Fibroblast of villous mesenchyme (primary cell): ENCODE data around the gene PTGDR2. TPM values are rescaled to one million over a fixed set of nuclear protein-coding genes. Genes with fewer than 3 reads are reported as not detected.

Source experiments
- DNase-seq: peaks from one replicate; pipeline ENCODE4 v3.0.0-alpha.2; 2010; ENCODE audit warnings: low read depth
- H3K4me3 ChIP-seq: 2 replicates; pipeline ENCODE4 v1.5.1; 2011; ENCODE audit warnings: low read depth, mild to moderate bottlenecking, low read length
- total RNA-seq: library from RNA; depleted of rRNA; stranded (reverse); fragments of >200 nt; gene quantifications from 2 replicates; pipeline ENCODE4 v1.2.3, GENCODE V29; 2012
- TF ChIP-seq, protein P1 (sequence below): IDR thresholded peaks from 2 replicates; pipeline ENCODE4 v1.5.1; 2012; ENCODE audit warnings: low read depth, mild to moderate bottlenecking, low read length; ENCODE audit not compliant: insufficient read depth

PTGDR2 gene
- under 0.01 TPM in 1 of 2 replicates, not detected in the other for total RNA-seq

DNA sequence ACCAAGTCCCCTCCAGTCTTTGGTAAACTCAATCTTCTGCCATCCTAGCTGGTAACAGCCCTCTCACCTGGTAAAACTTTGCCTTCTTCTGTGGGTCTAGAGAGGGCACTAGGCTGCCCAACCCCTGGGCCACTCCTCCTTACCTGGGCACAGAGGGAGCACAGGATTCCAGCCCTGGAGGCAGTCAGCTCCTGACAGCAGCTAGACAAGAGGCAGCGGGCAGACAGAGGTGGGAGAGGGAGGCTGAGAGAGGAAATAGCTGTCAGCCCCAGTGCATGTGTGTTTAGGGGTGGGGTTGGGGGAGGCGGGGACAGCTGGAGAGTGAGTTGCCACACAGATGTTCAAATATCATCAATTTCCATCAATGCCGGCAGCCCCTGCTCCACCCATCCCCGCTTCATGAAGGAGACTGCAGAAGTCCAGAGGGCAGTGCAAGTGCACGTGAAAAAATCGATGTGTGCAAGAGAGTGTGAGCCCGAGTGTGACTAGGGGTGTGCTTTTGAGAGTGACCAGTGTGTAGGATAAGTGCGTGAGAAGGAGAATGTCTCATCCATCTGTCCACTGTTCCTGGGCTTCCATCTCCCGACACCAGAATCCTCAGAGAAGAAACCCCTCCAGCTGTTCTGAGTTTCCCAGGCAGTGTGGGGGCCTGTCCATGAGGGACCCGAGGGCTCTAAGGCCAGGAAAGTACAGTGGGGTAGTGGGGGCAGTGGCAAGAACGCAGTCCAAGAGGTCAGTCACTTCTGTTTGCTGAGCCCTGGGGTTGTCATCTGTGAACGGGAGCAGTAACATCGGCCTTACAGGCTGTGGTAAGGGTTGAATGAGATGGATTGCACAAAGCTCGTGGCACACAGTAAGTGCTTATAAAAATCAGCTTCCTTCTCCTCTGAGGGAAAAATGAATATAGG lies at the start of gene PTGDR2:
TSS of gene PTGDR2 (minus strand) at position 225 of the 908 bp plus-strand sequence. CDS start 2,228 bp downstream, outside the sequence.
- no peak for DNase-seq
- H3K4me3 ChIP-seq: no peak within 1 kb of the TSS
- TF ChIP-seq, protein P1, sequence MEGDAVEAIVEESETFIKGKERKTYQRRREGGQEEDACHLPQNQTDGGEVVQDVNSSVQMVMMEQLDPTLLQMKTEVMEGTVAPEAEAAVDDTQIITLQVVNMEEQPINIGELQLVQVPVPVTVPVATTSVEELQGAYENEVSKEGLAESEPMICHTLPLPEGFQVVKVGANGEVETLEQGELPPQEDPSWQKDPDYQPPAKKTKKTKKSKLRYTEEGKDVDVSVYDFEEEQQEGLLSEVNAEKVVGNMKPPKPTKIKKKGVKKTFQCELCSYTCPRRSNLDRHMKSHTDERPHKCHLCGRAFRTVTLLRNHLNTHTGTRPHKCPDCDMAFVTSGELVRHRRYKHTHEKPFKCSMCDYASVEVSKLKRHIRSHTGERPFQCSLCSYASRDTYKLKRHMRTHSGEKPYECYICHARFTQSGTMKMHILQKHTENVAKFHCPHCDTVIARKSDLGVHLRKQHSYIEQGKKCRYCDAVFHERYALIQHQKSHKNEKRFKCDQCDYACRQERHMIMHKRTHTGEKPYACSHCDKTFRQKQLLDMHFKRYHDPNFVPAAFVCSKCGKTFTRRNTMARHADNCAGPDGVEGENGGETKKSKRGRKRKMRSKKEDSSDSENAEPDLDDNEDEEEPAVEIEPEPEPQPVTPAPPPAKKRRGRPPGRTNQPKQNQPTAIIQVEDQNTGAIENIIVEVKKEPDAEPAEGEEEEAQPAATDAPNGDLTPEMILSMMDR: no peak

DNA sequence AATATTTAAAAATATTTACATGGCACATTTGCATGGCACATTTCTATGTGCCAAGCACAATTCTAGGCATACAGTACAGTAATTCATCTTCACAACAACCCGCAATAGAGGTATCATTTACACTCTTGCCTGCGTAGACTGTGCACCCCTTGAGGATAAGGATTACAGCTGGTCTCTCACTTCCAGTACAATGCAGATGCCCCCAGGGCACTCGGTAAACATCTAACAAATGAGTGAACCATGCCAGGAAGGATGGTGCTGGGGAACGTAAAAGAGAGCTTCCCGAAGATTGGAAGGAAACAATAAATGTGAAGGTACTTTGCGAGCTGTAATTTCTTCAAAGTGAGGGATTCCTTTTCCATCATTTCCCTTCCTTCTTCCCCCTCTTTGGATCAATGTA lies 49.3 kb upstream of the PTGDR2 start:
- peak overlapping the region; percentile 88 for H3K4me3 ChIP-seq
- DNase-seq: no peak
- TF ChIP-seq, protein P1: no peak

DNA sequence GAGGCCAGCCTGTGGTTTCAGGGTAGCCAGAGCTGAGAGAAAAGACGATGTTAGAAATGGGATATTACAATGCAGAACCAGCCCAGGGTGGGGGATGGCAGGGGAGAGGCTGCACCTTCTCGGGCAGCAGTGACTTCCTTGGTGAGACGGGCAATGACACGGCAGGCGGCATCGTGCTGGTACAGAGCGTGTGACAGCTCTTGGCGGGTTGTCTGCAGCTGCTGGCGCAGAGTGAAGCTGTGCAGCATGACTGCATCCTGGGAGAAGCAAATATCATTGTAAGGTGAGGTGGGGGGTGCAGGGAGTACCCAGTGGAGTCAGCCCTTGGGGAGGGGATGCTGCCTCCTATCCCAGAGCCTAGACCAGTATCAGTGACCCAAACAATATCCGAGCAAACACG lies 46.9 kb upstream of the PTGDR2 start:
- no peak for DNase-seq
- TF ChIP-seq, protein P1: no peak
- H3K4me3 ChIP-seq: no peak overlapping the region

DNA sequence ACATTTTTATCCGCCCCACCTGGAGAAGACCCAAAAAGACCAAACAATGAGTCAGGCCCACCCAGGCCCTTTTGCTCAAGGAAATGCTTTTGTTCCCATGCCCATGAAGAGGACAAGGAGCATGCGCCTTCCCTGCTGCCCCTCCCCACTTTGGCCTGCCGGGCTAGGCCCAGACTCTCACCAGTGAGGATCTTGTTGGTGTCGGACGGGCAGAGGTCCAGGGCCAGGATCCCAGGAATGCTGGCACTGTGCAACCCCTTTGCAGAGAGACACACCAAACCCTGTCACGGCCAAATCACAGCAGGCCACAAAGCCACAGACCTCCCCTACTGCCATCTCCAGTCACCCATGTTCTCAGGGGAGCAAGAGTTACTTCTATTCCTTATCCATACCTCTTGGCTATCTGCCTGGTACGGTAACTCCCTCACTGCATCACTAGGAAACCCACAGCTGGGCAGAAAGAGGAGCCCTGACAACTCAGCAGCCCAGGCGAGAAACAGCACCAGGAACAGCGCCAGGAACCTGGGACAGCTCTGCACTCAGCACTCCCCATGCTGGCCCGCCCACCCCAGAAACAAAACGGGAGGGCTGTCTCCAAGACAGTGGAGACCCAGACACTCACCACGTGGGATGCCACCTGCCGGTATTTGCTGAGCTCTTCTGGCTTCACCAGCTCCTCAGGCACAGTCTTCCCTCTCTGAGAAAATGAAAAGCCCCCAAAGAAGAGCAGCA lies 45.1 kb upstream of the PTGDR2 start:
- no peak for DNase-seq
- H3K4me3 ChIP-seq: no peak overlapping the region
- TF ChIP-seq, protein P1: no peak

DNA sequence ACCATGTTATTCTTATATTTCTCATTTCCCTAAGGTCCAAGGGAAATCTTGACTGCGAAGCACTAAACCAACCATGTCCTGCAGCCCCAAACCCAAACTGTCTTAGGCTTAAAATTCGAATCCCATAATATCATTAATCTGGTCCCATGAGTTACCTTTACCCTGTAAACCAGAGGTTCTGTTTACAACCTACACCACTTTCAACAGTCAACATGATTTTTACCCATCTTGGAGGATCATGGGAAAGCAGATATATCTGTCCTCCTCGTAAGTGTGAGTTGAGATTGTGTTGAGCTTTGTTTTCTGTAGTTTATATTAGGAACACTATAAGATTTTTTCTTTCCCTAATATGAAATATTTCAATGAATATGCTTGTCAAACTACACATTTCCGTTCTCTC lies 44.2 kb upstream of the PTGDR2 start:
- TF ChIP-seq, protein P1: no peak
- no peak overlapping the region for H3K4me3 ChIP-seq
- no peak for DNase-seq

DNA sequence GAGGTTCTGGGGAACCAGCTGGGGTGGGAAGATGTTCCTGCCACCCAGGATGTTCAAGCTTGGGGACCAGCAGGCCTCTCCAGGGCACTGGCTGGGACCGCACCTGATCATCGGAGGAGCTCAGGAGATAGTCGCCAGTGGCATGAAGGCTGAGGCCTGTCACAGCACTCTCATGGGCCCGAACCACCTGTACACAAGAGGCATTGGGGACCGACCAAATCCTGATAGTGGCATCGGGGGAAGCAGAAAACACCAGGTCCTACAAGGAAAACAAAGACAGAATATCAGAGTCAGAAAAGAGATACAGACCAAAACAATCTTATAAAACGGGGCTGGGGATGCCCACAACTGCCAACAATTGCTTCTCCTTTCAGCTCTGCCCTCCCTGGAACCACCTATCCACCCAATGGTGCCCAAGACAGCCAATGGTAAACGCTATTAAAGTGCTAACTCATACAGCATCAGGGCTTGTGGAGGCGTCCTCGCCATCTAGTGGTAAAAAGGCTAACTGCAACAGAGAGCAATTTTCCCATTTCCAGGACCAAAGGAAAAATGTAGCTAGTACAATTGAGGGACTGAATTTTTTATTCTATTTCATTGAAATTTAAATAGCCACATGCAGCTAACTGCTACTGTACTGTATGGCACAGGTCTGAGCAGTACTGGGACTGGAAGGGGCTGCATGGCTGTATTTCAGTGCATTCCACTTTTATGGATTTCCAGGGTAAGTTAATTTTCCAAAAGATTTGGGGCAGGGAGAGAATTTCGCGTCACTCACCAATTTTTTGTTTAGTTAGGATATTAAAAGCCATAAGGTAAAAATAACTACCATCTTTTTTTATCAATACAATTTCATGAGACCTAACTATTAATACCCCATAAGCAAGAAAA lies 43.5 kb upstream of the PTGDR2 start:
- peak; percentile 63 for DNase-seq
- TF ChIP-seq, protein P1: peak; percentile 96
- no peak overlapping the region for H3K4me3 ChIP-seq
